Stomach (tissue), 4 donors: Measurements from ENCODE around the gene MRTO4.
"Not testable (repeated sequence)": the region's sequence is repeated elsewhere in the genome, so short reads cannot be mapped to it uniquely, and the experiment has no call there.

Experiments
- POLR2A ChIP-seq, 4 donors: fragments of 450-650 bp; IDR thresholded peaks; one replicate each; pipeline ENCODE4 v1.6.1; 2016; ENCODE audit warnings: antibody characterized with exemption in 4 of 4, control low read depth in 2 of 4, mild to moderate bottlenecking in 1 of 4, moderate library complexity in 1 of 4
- POLR2AphosphoS5 ChIP-seq, 3 donors: sonication (generic); formaldehyde crosslinking; IDR thresholded peaks; one replicate each; pipeline ENCODE4 v1.6.1; 2016; ENCODE audit warnings: antibody characterized with exemption in 3 of 3
- TF ChIP-seq, protein P1 (sequence below), 7 experiments: fragments of 450-650 bp in 4 of 7; fragments of 200-600 bp in 3 of 7; sonication (generic) in 3 of 7; IDR thresholded peaks; one replicate each; pipeline ENCODE4 v1.5.1; 2016 to 2019; ENCODE audit warnings: antibody characterized with exemption in 7 of 7, control low read depth in 2 of 7, mild to moderate bottlenecking in 1 of 7

DNA sequence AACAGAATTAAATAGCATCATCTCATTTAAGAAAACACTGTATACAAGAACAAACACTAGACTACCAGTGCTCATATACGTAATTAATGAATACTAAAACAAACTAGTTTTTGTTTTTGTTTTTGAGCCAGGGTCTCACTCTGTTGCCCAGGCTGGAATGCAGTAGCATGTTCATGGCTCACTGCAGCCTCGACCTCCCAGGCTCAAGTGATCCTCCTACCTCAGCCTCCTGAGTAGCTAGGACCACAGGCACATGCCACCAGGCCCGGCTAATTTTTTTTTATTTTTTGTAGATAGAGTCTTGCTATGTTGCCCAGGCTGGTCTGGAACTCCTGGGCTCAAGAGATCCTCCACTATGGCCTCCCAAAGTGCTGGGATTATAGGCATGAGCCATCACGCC, 35.0 kb upstream of the MRTO4 start:
- not testable (repeated sequence) for TF ChIP-seq POLR2AphosphoS5, POLR2A (IDR thresholded peaks at IDR 0.05)
- TF ChIP-seq, protein P1, sequence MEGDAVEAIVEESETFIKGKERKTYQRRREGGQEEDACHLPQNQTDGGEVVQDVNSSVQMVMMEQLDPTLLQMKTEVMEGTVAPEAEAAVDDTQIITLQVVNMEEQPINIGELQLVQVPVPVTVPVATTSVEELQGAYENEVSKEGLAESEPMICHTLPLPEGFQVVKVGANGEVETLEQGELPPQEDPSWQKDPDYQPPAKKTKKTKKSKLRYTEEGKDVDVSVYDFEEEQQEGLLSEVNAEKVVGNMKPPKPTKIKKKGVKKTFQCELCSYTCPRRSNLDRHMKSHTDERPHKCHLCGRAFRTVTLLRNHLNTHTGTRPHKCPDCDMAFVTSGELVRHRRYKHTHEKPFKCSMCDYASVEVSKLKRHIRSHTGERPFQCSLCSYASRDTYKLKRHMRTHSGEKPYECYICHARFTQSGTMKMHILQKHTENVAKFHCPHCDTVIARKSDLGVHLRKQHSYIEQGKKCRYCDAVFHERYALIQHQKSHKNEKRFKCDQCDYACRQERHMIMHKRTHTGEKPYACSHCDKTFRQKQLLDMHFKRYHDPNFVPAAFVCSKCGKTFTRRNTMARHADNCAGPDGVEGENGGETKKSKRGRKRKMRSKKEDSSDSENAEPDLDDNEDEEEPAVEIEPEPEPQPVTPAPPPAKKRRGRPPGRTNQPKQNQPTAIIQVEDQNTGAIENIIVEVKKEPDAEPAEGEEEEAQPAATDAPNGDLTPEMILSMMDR (IDR thresholded peaks at IDR 0.05) = not testable (repeated sequence)
